ENCODE measurements around the gene ZC3H14.
A peak's percentile ranks its signal among the peaks of the same experiment; 100 is the strongest.

ZC3H14 gene

GRCh38 chr14:88611878-88612277 is 49.0 kb downstream of the ZC3H14 start:
- no peak for DNase-seq

- peak in 1 of 3 experiments; percentile 7 for DNase-seq
These were observed 50.1 kb downstream of the ZC3H14 start for GRCh38 chr14:88612981-88613380.

GRCh38 chr14:88613552-88614010 is 50.7 kb downstream of the ZC3H14 start:
- DNase-seq: peak in 1 of 3 experiments; percentile 53

- DNase-seq: no peak
These were observed 51.5 kb downstream of the ZC3H14 start for GRCh38 chr14:88614218-88614907.

GRCh38 chr14:88616697-88617096 is 53.9 kb downstream of the ZC3H14 start:
- peak in 1 of 3 experiments; percentile 53 for DNase-seq

GRCh38 chr14:88617479-88617878 is 54.6 kb downstream of the ZC3H14 start:
- no peak for DNase-seq

- no peak for DNase-seq
These were observed 55.6 kb downstream of the ZC3H14 start for GRCh38 chr14:88618476-88618875.

GRCh38 chr14:88621100-88621499 is 58.3 kb downstream of the ZC3H14 start:
- DNase-seq: no peak

- no peak for DNase-seq
These were observed 62.8 kb downstream of the ZC3H14 start for GRCh38 chr14:88625671-88626070.

GRCh38 chr14:88628033-88628432 is 65.2 kb downstream of the ZC3H14 start:
- no peak for DNase-seq

GRCh38 chr14:88628462-88628861 is 65.6 kb downstream of the ZC3H14 start:
- DNase-seq: no peak

- no peak for DNase-seq
These were observed 67.7 kb downstream of the ZC3H14 start for GRCh38 chr14:88630565-88630964.

GRCh38 chr14:88631091-88631490 is 68.3 kb downstream of the ZC3H14 start:
- DNase-seq: no peak

- no peak for DNase-seq
These were observed 69.7 kb downstream of the ZC3H14 start for GRCh38 chr14:88632512-88632911.

- DNase-seq: no peak
These were observed 76.4 kb downstream of the ZC3H14 start for GRCh38 chr14:88639221-88639620.

- no peak for DNase-seq
These were observed 97.2 kb downstream of the ZC3H14 start for GRCh38 chr14:88660056-88660455.

- DNase-seq: peak; percentile 63 to 91 (median 79)
These were observed 104.9 kb downstream of the ZC3H14 start for GRCh38 chr14:88667555-88668273.

GRCh38 chr14:88668448-88669116 is 105.7 kb downstream of the ZC3H14 start:
- no peak for DNase-seq

GRCh38 chr14:88669346-88669745 is 106.5 kb downstream of the ZC3H14 start:
- DNase-seq: no peak

Data from NCI-H1417 (cell line).